GM12878 (cell line): ENCODE data around the gene IRF1. TPM values are rescaled to one million over a fixed set of nuclear protein-coding genes. Genes with fewer than 3 reads are reported as not detected.

Experiments used
- ATF7 ChIP-seq: fragments of 450-650 bp; IDR thresholded peaks from 2 replicates; pipeline ENCODE4 v1.6.1; 2016; ENCODE audit warnings: low read depth, mild to moderate bottlenecking
- BCLAF1 ChIP-seq: fragments of 450-650 bp; IDR thresholded peaks from 2 replicates; pipeline ENCODE4 v1.6.1; 2017; ENCODE audit warnings: antibody characterized with exemption, mild to moderate bottlenecking, moderate library complexity
- BMI1 ChIP-seq: fragments of 450-650 bp; IDR thresholded peaks from 2 replicates; pipeline ENCODE4 v1.6.1; 2016; ENCODE audit warnings: mild to moderate bottlenecking, moderate library complexity, borderline replicate concordance
- EGR1 ChIP-seq, 2 experiments: IDR thresholded peaks; 1 replicate in 1 of 2; 2 replicates in 1 of 2; pipeline ENCODE4 v1.6.1; 2011 to 2012; ENCODE audit warnings: low read depth in 2 of 2, low read length in 2 of 2, borderline replicate concordance in 1 of 2, mild to moderate bottlenecking in 1 of 2, moderate library complexity in 1 of 2
- EP300 ChIP-seq, 2 experiments: fragments of 150-350 bp in 1 of 2; IDR thresholded peaks; 2 replicates each; pipeline ENCODE4 v1.6.1; 2011 to 2012; ENCODE audit warnings: low read depth in 2 of 2, low read length in 2 of 2, borderline replicate concordance in 1 of 2, improper control_type of control experiment in 1 of 2, inconsistent platforms in 1 of 2; ENCODE audit not compliant: control insufficient read depth in 1 of 2
- GATAD2B ChIP-seq: fragments of 450-650 bp; conservative IDR thresholded peaks from 2 replicates; pipeline ENCODE4 v1.6.1; 2017; ENCODE audit warnings: low read depth, mild to moderate bottlenecking, moderate library complexity
- HCFC1 ChIP-seq: fragments of 150-350 bp; IDR thresholded peaks from 2 replicates; pipeline ENCODE4 v1.6.1; 2014; ENCODE audit warnings: low read length
- IKZF1 ChIP-seq: fragments of 450-650 bp; conservative IDR thresholded peaks from 2 replicates; pipeline ENCODE4 v1.6.1; 2017; ENCODE audit warnings: antibody characterized with exemption, mild to moderate bottlenecking
- IRF3 ChIP-seq: fragments of 450-650 bp; IDR thresholded peaks from 2 replicates; pipeline ENCODE4 v1.6.1; 2014; ENCODE audit warnings: mild to moderate bottlenecking
- KAT2A ChIP-seq: conservative IDR thresholded peaks from 2 replicates; pipeline ENCODE4 v1.6.1; 2011; ENCODE audit warnings: low read depth, low read length; ENCODE audit not compliant: control insufficient read depth
- MEF2B ChIP-seq: fragments of 450-650 bp; IDR thresholded peaks from 2 replicates; pipeline ENCODE4 v1.6.1; 2018; ENCODE audit warnings: mild to moderate bottlenecking, moderate library complexity; ENCODE audit not compliant: partially characterized antibody, poor library complexity, severe bottlenecking
- MTA2 ChIP-seq: fragments of 450-650 bp; IDR thresholded peaks from 2 replicates; pipeline ENCODE4 v1.6.1; 2016; ENCODE audit warnings: low read depth, mild to moderate bottlenecking, moderate library complexity
- MYC ChIP-seq: IDR thresholded peaks from 2 replicates; pipeline ENCODE4 v1.6.1; 2011; ENCODE audit warnings: mild to moderate bottlenecking, low read length, moderate library complexity, inconsistent platforms; ENCODE audit not compliant: insufficient read depth, insufficient replicate concordance, insufficient read length, severe bottlenecking
- NFYA ChIP-seq: IDR thresholded peaks from 2 replicates; pipeline ENCODE4 v1.6.1; 2011; ENCODE audit warnings: low read depth, mild to moderate bottlenecking, low read length, improper control_type of control experiment, borderline replicate concordance
- PML ChIP-seq: IDR thresholded peaks from 2 replicates; pipeline ENCODE4 v1.6.1; 2012; ENCODE audit warnings: low read length, inconsistent platforms
- RB1 ChIP-seq: fragments of 450-650 bp; formaldehyde crosslinking; IDR thresholded peaks from 2 replicates; pipeline ENCODE4 v1.6.1; 2017; ENCODE audit warnings: mild to moderate bottlenecking, borderline replicate concordance
- ZNF207 ChIP-seq: fragments of 450-650 bp; IDR thresholded peaks from 2 replicates; pipeline ENCODE4 v1.6.1; 2014; ENCODE audit warnings: antibody characterized with exemption, mild to moderate bottlenecking, borderline replicate concordance
- ZNF384 ChIP-seq: IDR thresholded peaks from 2 replicates; pipeline ENCODE4 v1.6.1; 2012; ENCODE audit warnings: low read depth, mild to moderate bottlenecking, low read length, improper control_type of control experiment, borderline replicate concordance
- ZSCAN29 ChIP-seq: fragments of 450-650 bp; IDR thresholded peaks from 2 replicates; pipeline ENCODE4 v1.6.1; 2017; ENCODE audit warnings: mild to moderate bottlenecking, moderate library complexity
- polyA plus RNA-seq, 11 experiments: library from polyadenylated mRNA; depleted of rRNA in 4 of 11; unstranded in 6 of 11; stranded (reverse) in 5 of 11; fragments of >200 nt; fragmentation: Nextera tagmentation in 4 of 11; fragmentation: Illumina TruSeq in 1 of 11; extraction: Ambion mirVana in 4 of 11; extraction: Trizol in 1 of 11; gene quantifications; 1 replicate in 1 of 11; 2 replicates in 10 of 11; pipeline versions ENCODE4 v1.2.1 to v1.2.3, GENCODE V29; 2011 to 2016; ENCODE audit warnings: inconsistent platforms in 2 of 11, missing spikeins in 2 of 11, low read depth in 1 of 11
- total RNA-seq, 4 experiments: library from RNA; depleted of rRNA in 3 of 4; stranded (reverse); fragments of >200 nt in 3 of 4; fragmentation: Illumina TruSeq in 1 of 4; extraction: Trizol in 1 of 4; gene quantifications; 2 replicates each; pipeline versions ENCODE4 v1.2.1 to v1.2.3, GENCODE V29; 2013 to 2021
- TF ChIP-seq, protein P1 (sequence below), 3 experiments: IDR thresholded peaks in 2 of 3; conservative IDR thresholded peaks in 1 of 3; 2 replicates each; pipeline ENCODE4 v1.5.1; 2011; ENCODE audit warnings: low read depth in 3 of 3, low read length in 3 of 3, mild to moderate bottlenecking in 3 of 3, control low read depth in 2 of 3, moderate library complexity in 2 of 3, inconsistent platforms in 1 of 3, mixed read lengths in 1 of 3; ENCODE audit not compliant: control insufficient read depth in 2 of 3, insufficient read depth in 1 of 3; ENCODE audit errors: extremely low read depth in 1 of 3
- TF ChIP-seq, protein P2 (sequence below): fragments of 450-650 bp; IDR thresholded peaks from 2 replicates; pipeline ENCODE4 v1.6.1; 2017; ENCODE audit warnings: mild to moderate bottlenecking, low read depth, inconsistent platforms; ENCODE audit not compliant: poor library complexity, severe bottlenecking

IRF1 gene
- total and polyA plus RNA-seq, 10 of the 15 experiments (the other 5 are each of a cell fraction or from before 2014, with no cell fraction given), result 6.9 to 68.0 (median 49.6) TPM

- TF ChIP-seq BCLAF1 (no peak), GATAD2B (peak; percentile 38; the same call in 1 of the 2 replicates), ATF7 (peak; percentile 31; the same call in 1 of the 2 replicates), EGR1 (IDR thresholded peaks at IDR 0.05; ENCODE audit: borderline replicate concordance in 1 of 2, low read depth in 2 of 2, low read length in 2 of 2) (peak in 1 of 2 experiments; percentile 43; a peak in 2 of 3 replicates), RB1 (no peak), ZNF384 (no peak), MEF2B (peak; percentile 46), MTA2 (no peak), PML (no peak), BMI1 (no peak), IRF3 (no peak), KAT2A (no peak), MYC (no peak), ZNF207 (no peak), NFYA (no peak), ZSCAN29 (no peak), EP300 (IDR thresholded peaks at IDR 0.05; ENCODE audit: borderline replicate concordance in 1 of 2, control insufficient read depth in 1 of 2, low read depth in 2 of 2, low read length in 2 of 2) (no peak), IKZF1 (peak; percentile 94), HCFC1 (no peak)
- TF ChIP-seq, protein P1, sequence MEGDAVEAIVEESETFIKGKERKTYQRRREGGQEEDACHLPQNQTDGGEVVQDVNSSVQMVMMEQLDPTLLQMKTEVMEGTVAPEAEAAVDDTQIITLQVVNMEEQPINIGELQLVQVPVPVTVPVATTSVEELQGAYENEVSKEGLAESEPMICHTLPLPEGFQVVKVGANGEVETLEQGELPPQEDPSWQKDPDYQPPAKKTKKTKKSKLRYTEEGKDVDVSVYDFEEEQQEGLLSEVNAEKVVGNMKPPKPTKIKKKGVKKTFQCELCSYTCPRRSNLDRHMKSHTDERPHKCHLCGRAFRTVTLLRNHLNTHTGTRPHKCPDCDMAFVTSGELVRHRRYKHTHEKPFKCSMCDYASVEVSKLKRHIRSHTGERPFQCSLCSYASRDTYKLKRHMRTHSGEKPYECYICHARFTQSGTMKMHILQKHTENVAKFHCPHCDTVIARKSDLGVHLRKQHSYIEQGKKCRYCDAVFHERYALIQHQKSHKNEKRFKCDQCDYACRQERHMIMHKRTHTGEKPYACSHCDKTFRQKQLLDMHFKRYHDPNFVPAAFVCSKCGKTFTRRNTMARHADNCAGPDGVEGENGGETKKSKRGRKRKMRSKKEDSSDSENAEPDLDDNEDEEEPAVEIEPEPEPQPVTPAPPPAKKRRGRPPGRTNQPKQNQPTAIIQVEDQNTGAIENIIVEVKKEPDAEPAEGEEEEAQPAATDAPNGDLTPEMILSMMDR (IDR thresholded peaks at IDR 0.05 in 2 of 3, conservative IDR thresholded peaks at IDR 0.05 in 1 of 3; ENCODE audit: control insufficient read depth in 2 of 3, extremely low read depth in 1 of 3, insufficient read depth in 1 of 3, low read depth in 3 of 3, low read length in 3 of 3), result peak in 1 of 3 experiments; percentile 7; a peak in 1 of 6 replicates
- TF ChIP-seq, protein P2, sequence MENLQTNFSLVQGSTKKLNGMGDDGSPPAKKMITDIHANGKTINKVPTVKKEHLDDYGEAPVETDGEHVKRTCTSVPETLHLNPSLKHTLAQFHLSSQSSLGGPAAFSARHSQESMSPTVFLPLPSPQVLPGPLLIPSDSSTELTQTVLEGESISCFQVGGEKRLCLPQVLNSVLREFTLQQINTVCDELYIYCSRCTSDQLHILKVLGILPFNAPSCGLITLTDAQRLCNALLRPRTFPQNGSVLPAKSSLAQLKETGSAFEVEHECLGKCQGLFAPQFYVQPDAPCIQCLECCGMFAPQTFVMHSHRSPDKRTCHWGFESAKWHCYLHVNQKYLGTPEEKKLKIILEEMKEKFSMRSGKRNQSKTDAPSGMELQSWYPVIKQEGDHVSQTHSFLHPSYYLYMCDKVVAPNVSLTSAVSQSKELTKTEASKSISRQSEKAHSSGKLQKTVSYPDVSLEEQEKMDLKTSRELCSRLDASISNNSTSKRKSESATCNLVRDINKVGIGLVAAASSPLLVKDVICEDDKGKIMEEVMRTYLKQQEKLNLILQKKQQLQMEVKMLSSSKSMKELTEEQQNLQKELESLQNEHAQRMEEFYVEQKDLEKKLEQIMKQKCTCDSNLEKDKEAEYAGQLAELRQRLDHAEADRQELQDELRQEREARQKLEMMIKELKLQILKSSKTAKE, result no peak
Measured at GRCh38 chr5:132464156-132464939, 26.2 kb downstream of the IRF1 start (continued).
